HG03060 (cell line): ENCODE data around the gene PLBD2.
"Not testable (repeated sequence)": the region's sequence is repeated elsewhere in the genome, so short reads cannot be mapped to it uniquely, and the experiment has no call there.

Source experiments
- ATAC-seq: cut with Tn5 transposase; IDR thresholded peaks from one replicate; pipeline ENCODE4 v1.9.1; 2021; ENCODE audit warnings: low read depth, moderate number of reproducible peaks; ENCODE audit not compliant: unreplicated experiment

Gene PLBD2

DNA sequence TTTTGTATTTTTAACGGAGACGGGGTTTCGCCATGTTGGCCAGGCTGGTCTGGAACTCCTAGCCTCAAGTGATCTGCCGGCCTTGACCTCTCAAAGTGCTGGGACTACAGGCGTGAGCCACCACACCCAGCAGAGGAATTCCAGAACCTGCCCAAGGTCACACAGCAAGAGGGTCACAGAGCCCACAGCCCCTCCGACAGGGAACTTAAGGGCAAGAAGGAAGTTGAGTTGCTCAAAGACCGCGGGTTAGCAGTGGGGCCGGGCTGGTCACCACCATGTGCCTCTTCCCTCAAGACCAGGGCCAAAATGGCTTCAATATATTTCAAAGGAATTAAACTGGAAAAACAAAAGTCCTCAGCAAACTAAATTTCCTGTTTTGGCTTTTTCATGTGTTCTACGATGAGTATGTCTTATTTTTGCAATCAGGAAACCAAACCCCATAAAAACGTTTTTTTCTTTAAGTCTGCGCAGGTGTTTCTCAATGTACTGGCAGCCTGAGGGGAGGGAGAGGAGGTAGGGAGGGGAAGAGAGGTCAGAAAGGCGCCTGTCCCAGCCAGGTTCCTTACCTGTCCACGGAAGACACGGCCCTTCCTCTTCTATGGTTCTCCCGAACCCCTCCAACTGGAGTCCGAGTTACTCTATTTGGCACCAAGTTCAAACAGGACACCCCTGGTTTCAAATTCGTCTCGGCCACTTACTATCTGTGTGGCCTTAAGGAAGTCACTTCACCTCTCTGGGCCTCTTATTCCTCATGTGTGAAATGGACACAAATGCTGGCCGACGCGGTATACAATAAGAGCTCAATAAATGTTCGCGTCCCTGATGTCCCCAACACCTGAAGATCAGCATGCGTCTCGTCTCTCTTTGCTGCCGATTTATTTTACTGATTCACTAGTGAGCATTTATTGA is 24.3 kb upstream of the PLBD2 start:
- ATAC-seq: no peak

DNA sequence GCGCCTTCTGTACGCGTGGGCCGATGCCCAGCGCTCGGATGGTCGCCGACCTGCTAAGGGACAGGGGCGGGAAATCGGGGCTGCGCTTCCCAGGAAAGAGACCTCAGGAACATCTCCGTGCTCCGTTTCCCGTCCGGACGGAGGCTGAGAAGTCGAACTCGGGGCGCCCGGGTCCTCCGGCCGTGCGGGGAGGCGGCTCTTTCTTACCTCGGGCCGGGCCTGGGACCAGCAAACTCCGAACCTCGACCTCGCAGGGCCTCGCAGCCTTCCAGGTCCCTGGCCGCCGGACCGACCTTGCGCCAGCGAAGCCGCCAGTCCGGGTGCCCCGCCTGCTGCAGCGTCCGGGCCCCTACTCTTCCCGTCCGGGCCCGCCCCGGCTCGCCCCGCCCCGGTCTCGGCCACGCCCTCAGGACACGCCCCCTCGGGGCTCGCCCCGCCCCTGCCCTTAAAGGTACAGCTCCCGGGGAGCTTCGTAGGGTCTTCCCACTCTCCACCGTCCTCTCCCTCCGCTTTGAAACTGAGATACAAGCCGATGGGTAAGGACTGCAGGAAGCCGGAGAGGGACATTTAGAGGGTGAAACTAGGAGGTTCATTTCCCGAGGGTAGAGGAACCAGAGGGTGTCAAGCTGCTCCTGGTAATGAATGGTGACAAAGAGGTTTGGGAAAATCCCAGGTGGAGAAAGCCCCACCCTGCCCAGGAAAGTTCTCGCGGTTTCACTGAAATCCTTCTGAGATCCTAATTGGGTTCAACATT is 23.4 kb upstream of the PLBD2 start, which contains the start of gene SLC8B1:
Gene SLC8B1 (minus strand): TSS at position 324 of the 754 bp plus-strand sequence. CDS start 2,231 bp downstream, outside the sequence.
- no peak for ATAC-seq

DNA sequence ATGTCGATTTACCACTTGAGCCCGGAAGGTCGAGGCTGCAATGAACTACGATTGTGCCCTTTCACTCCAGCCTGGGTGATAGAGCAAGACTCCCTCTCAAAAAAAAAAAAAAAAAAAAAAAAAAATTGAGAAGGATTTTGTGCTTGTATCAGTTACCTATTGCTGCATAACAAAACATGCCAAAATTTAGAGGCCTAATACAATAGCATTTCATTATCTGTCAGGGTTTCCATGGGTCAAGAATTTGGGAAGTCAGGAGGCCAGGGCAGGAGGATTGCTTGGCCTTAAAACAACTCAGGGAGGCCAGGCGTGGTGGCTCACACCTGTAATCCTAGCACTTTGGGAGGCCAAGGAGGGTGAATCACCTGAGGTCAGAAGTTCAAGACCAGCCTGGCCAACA is 18.8 kb upstream of the PLBD2 start:
- ATAC-seq: no peak

GRCh38 chr12:113340061-113340460 is 18.3 kb upstream of the PLBD2 start:
- ATAC-seq: no peak

DNA sequence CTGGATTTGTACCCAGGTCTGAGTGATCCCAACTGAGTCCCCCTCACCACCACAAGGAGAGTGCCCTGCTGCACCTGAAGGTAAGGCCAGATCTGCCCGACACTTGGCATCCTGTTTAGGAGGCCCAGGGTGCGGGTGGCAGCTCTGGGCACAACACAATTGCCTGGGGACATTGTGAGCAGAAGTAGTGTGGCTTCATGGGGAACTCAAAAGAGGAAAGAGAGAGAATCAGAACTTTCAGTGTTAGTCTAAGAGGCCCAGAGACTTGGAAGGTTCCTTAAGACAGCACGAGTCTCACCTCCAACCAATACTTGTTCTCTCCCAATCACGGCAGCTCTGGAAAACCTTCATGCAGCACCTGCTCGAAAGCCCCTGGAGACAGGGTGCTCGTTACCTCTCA is 16.9 kb upstream of the PLBD2 start:
- ATAC-seq: no peak

DNA sequence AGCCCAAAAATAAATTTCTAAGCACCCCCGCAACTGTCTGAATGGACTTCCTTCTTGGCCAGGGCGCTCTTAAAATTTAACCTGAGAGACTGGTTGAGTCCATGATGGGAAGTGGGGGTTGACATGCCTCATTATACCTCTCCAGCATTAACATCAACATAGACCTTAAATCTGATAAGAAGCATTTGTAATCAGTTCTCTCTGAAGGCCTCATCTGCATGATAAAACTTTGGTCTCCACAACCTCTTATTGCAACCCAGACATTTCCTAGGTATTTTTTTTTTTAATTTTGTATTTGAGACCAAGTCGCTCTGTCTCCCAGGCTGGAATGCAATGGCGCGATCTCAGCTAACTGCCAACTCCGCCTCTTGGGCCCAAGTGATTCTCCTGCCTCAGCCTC is 13.1 kb upstream of the PLBD2 start:
- ATAC-seq: no peak

DNA sequence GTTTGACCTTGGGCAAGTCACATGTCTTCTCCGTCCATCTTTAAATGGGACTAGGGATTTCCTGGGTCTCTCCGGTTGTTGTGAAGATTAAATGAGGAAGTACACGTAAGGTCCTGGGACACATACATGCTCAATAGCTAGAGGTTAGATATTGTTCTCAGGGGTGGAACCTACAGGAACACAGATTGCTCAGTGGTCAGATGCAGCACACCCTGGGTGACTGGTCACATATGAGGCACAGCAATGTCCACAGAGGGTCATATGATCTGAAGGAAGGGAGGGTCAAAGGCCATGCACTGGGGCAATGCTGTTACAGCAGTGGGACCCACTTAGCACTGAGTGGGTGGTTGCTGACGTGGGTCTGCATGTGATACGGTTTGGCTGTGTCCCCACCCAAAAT is 12.0 kb upstream of the PLBD2 start:
- no peak for ATAC-seq

DNA sequence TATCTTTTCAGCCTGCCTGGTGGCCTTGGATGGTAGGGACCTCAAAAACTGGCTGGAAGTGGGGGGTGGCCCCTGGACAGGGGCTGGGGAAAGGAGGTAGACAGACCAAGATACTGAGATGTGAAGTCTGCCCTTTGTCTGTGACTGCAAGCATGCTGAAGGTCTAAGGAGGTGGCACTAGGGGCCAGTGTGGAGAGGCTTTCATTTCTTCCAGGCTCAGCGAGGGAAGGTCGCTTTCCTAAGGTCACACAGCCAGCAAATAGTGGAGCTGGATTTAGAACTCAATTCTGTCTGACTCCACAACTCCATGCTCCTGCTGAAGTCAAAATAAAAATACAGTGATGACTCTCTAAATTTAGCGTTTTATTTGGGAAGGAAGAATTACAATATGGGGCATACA is 11.3 kb upstream of the PLBD2 start:
- ATAC-seq: no peak

DNA sequence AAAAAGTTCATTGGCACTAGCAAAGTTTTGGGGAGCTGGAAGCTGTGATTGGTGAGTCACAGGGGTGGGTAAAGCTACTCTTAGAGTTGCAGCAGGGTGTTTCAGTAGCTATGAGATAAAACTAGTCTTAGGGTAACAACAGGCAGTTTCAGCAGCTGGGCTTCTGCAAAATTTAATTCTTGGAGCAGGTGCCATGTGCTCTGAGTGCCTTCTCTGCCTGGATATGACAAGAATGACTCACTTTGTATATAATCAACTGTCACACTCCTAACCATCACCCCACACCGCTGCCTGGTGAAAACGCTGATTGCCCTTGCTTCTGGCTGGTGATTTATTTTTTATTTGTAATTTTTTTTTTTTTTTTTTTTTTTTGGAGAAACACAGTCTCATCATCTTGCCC is 10.5 kb upstream of the PLBD2 start:
- ATAC-seq: no peak

DNA sequence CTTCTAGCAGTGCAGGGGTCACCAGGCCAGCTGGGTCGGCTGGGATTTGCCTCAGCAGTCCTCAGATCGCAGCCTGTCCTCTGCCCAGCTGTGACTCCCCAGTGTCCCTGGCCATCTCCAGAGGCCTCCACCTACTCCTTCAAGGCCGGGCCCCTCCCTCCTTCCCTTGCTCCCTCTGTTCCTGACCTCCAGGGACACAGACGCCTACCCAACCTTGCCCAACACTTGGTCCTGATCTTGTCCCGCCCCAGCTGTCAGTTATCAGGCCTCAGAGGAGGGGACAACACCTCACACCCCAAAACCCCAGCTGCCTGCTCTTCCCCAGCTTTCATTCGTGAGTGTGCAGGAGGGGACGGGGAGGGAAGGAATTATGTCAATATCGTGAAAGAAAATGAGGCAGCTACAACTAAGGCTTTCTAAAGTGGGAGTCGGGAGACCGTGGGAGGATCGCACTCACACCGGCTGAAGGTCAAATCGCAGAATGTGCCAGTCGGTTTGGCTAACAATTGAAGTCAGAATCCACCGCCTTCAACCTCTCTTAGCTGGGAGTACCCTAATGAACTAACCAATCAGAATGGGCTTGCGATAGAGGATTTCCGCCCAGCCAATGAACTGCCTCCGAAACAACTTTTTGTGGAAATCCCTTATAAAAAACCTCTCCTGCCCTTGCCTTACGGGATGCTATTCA is 9.4 kb upstream of the PLBD2 start:
- ATAC-seq: no peak

DNA sequence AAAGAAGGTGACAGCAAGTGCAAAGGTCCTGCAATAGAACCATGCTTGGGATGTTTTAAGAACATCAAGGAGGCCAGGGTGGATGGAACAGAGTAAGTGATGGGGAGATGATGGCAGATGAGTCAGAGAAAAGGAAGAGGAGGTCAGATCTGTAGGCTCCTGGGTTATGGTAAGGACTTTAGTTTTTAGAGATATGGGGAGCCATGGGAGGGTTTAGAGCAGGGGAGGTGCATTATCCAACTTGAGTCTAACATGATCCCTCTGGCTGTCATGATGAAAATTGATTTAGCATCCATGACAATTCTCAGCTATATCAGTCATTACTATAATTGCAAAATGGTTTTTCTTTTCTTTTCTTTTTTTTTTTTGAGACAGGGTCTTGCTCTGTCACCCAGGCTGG is 7.3 kb upstream of the PLBD2 start:
- ATAC-seq: no peak

GRCh38 chr12:113354192-113354591 is 4.2 kb upstream of the PLBD2 start:
- not testable (repeated sequence) for ATAC-seq

DNA sequence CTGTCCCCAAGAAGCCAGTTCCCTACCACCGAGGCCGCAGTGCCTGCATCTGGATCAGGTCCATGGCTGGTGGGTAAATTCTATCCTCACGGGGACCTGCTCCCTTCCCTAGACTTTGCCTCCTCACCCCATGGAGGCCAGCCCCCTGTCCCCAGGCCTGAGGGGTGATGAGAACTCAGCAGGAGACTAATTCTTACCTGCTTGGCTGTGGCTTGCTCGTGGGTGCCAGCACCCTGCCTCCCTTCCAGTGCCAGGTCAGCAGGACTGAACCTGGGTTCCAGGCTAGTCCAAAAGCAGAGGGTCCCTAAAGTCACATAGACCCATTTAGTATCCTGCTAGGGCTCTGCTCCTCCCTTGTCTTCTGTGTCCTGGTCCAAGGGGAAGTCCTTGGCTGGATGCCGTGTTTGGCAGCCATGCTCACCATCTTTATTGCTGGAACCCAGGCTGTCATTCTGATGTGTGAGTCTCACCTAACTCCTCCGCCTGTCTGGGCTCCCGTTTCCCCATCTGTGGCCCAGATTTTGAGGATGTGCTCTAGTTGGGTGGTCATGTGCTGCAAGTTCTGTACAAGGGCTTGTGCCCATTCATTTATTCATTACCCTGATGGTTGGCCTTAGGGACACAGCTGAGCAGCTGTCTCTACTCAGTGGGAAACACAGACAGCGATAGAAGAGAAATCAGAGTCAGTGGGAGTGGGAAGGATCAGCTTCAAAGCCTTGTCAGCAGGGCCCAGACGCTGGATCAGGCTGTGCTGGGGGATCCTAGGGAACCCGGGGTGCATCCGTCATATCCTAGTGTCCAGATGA is 949 bp downstream of the PLBD2 start:
- no peak for ATAC-seq

DNA sequence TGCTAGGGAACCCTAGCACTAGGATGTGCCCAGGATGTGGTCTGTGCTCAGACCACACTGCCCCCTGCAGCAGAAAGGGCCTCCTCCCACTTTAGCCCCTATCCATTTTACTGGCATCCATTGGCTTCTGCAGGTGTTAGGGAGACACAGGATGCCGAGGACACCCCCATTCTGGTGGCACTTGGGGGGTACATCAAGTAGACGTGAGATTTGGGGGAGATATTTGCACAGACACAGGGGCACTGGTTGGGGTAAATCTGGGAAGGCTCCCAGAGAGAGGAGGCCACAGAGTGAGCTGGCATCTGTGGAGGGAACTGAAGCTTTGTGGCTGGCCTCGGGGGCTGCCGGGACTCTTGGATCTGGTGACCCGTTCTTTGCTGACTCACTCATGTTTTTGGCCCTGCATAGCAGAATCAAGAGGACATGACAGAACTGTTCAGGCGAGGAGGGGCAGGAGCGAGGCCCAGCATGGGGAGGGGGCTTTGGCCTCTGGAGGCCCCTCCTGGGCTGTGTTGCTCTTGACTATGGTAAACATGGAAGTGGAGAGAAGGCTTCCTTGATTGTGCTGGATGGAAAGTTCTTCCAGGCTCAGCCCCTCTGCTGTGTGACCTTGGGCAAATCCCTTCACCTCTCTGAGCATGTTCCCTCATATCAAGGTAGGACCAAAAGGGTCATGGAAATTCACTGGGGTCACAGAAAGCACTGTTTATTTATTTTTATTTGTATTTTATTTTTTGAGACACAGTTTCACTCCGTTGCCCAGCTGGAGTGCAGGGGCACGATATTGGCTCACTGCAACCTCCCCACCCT is 1.8 kb downstream of the PLBD2 start:
- no peak for ATAC-seq

DNA sequence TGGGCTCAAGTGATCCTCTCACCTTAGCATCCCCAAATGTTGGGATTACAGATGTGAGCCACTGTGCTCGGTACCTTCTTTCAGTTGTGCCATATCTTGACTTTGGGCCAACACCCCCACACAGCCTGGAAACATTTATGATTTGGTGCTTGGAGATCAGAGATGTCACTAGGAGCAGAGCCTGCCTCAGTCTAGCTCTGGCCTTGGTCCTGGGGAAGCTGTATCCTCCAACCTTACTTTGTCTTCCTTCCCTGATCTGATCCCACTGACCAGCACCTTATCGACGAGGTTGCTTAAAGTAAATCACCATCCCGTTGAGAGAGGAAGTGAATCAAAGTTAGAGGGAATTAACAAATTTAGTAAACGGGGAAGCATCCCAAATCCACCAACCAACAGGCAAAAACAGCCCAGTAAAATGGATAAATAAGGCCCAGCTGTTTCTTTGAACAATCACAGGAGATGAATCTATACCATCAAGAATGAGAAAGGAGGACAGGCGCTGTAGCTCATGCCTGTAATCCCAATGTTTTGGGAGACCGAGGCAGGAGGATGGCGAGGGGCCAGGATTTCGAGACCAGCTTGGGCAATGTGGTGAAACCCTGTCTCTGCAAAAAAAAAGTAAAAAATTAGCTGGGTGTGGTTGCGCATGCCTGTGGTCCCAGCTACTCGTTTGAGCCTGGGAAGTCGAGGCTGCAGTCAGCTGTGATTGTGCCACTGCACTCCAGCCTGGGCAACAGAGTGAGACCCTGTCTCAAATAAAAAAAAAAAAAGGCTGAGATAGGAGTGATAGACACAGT is 3.4 kb downstream of the PLBD2 start:
- ATAC-seq: no peak

DNA sequence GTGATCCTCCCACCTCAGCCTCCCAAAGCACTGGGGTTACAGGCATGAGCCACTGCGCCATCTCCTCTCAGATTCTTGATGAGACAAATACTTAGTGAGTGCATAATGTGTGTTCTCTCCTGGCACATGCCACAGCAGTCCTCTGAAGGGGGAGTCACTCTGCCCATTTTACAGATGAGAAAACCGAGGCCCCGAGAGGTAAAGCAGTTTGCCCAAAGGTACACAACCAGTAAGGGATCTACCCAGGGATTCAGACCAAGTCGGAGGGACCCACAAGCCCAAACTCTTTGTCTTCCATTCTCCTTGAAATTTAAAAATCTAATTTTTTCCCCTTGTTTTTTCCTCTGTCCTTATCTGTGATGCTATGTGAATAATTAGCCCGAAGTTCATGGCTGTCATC is 6.3 kb downstream of the PLBD2 start:
- no peak for ATAC-seq

DNA sequence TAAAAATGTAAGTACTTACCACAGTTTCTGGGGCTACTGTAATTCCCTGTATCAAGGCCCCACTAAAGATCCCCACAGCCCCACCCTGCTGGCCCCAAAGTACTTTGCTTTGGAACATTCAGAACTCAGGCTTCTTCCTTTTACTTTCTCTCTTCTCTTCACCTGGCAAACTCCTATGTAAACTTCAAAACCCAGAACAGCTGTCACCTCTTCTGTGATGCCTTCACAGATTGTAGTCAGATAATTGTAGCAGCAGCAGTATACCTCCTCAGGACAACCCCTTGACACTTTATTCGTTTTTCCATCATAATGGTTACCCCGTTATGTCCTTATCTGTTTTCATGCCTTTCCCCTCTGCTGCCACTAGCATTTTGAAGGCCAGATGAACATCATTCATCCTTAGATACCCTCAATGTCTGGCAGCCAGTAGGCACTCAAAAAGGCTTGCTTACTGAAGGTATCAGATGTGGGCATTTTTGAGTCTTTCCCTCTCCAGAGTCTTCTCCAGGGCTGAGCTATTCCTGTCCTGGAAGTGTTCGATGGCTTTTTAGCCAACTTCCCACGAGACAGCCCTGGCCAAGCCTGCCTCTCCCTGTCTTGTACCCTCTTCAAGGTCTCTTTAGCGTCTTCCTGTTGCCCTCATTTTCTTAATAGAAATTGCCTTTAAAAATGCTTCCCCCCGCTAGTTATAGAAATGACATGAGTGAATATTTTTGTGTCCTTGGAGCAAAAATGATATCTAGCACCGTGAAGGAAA is 7.4 kb downstream of the PLBD2 start:
- no peak for ATAC-seq

GRCh38 chr12:113366827-113367226 is 8.4 kb downstream of the PLBD2 start:
- ATAC-seq: no peak
